PC-3 (cell line): ENCODE measurements around the gene INS.

ENCODE experiments used
- EZH2 ChIP-seq: fragments of 300-600 bp; sonication (generic); IDR thresholded peaks from one replicate; pipeline ENCODE4 v1.6.1; 2017; ENCODE audit warnings: antibody characterized with exemption, mild to moderate bottlenecking, low read length; ENCODE audit not compliant: unreplicated experiment
- EZH2phosphoT487 ChIP-seq: fragments of 300-600 bp; sonication (generic); IDR thresholded peaks from 2 replicates; pipeline ENCODE4 v1.6.1; 2018; ENCODE audit warnings: mild to moderate bottlenecking, antibody characterized with exemption, low read length, borderline replicate concordance
- TF ChIP-seq, protein P1 (sequence below): fragments of 300-600 bp; sonication (generic); conservative IDR thresholded peaks from 2 replicates; pipeline ENCODE4 v1.5.1; 2017; ENCODE audit warnings: antibody characterized with exemption, low read depth, mild to moderate bottlenecking, low read length

DNA sequence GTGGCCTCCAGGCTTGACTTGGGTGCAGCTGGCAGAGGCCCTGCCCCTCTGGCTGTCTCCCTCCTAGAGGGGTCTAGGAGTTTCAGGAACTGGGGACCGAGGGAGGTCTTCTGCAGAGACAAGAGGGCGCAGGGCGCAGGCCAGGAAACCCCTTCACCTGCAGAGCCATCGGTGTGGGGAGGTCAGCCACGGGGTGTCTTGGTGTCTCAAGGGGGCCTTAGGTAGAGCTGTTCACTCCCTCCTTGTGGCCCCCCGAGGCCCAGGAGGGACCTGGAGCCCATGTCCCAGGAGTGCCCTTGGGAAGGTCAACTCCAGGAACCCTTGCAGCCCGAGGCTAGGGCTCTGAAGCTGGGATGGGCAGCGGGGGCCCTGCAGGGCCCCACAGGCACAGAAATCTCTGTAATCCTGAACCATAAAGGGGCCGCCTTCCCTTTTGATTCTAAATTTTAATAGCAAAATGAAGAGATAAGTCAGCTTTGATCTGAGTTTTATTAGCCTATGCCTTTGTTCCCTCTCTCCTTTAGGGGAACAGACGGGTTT, 42.0 kb upstream of the INS start:
- TF ChIP-seq, protein P1, sequence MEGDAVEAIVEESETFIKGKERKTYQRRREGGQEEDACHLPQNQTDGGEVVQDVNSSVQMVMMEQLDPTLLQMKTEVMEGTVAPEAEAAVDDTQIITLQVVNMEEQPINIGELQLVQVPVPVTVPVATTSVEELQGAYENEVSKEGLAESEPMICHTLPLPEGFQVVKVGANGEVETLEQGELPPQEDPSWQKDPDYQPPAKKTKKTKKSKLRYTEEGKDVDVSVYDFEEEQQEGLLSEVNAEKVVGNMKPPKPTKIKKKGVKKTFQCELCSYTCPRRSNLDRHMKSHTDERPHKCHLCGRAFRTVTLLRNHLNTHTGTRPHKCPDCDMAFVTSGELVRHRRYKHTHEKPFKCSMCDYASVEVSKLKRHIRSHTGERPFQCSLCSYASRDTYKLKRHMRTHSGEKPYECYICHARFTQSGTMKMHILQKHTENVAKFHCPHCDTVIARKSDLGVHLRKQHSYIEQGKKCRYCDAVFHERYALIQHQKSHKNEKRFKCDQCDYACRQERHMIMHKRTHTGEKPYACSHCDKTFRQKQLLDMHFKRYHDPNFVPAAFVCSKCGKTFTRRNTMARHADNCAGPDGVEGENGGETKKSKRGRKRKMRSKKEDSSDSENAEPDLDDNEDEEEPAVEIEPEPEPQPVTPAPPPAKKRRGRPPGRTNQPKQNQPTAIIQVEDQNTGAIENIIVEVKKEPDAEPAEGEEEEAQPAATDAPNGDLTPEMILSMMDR: no peak
- TF ChIP-seq EZH2 (no peak), EZH2phosphoT487 (no peak)
